GM18517 (cell line): ENCODE measurements around the gene WIPF3.
A peak's percentile ranks its signal among the peaks of the same experiment; 100 is the strongest.

Experiments used
- ATAC-seq: cut with Tn5 transposase; IDR thresholded peaks from one replicate; pipeline ENCODE4 v1.9.1; 2021; ENCODE audit warnings: mild to moderate bottlenecking, moderate library complexity; ENCODE audit not compliant: unreplicated experiment

Gene WIPF3

DNA sequence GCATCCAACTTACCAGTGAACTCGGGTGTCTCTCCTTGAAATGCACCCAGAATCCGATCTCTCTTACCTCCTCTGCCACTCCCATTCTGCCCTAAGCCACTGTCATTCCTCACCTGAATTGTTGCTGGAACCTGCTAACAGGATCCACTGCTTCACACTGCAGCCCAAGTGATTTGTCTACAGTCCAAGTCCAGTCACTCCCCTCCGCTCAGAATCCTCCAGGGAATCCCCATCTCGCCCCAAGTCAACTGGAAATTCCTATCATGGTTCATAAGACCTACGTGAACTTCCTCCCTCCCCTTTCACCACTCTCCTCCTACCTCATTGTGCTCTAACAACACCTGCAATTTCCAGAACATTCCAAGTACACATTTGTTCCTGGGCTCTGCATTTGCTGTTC, 92.0 kb downstream of the WIPF3 start:
- ATAC-seq = no peak

DNA sequence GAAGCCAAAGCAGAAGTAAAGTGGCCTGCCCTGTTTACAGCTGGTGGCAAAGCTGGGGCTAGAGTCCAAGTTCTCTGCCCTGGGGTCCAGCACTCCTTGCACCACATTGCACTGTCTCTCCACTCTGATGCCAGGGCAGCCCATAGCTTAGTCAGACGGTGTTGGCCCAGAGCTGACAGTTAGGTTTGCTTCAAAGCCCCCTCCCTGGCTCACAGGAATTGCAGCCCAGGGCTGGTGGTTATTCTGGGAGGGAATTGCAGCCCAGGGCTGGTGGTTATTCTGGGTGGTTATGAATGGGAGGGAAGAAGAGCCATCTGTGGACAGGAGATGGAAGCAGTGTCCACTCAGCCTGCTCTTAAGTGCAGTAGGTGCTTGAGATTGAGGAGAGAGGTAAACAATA, 94.4 kb downstream of the WIPF3 start:
- ATAC-seq = no peak

DNA sequence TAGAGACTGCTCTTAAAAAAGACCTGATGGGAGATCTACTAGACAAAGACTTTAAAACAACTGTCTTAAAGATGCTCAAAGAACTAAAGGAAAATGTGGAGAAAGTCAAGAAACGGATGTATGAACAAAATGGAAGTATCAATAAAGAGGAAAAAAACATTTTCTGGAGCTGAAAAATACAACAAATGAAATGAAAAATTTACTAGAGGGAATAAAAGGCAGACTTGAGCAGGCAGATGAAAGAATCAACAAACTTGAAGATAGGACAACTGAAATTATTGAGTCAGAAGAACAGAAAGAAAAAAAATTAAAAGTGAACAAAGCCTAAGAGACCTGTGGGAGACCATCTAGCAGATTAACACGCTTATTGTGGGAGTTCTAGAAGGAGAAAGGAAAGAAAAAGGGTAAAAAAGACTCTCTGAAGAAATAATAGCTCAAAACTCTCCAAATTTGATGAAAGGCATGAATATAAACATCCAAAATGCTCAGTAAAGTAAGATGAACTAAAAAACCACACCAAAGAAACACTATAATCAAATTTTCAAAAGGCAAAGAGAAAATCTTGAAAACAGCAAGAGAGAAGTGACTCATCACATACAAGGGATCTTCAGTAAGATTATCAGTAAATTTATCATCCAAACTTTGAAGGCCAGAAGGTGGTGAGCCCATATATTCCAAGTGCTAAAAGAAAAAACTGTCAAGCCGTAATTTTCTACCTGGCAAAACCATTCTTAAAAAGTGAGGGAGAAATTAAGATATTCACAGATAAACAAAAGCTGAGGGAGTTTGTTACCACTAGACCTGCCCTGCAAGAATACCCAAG, 100.1 kb downstream of the WIPF3 start:
- no peak for ATAC-seq

DNA sequence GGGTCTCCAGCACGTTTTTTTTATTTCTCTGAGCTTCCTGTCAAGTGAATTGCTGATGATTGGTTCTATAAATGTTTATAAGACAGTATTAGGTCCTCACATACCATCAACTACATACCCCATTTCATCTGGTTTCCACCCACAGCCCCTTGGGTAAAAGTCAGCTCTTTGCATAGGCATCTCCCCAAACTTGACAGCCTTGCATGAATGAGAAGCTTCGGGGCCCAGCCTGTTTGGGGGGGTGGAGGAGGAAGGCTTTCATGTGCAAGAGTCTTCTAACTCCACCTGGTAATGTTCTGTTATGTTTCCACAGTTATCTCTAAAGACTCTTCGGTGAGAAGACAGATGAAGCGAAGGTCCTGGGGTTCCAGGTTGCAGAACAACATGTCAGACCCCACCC, 107.9 kb downstream of the WIPF3 start:
- ATAC-seq = no peak

DNA sequence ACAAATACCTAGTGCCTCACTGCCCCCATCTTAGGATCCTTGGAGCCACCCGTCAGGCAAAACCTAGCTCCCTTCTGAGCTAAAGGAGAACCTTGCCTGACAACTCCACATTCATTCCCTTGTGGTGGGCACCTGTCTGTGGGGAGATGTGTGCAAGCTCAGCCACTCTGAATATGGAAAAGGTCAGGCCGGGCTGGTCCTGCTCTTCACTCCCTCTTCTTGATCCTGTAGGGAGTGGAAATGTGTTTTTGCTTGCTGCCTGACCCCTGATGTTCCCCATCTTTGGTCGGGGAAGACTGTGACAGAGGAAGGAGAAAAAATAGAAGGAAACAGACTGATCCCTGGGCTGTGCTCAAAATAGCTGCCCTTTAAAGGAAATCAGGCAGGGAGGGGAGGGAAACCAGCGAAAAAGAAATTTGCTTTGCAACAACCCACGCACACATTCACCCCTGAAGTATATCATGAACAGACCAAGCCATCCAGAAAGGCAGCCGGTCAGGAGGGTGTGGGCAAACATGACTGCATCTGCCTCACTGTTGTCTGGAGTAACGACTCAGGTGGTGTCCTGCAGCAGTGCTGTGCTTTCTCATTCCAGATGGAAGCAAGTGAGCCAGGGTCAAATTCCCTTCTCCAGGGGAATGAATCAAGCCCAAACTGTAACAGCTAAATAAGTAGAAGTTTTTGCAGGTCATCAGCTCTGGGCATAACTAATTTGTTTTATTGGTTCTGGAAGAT, 109.3 kb downstream of the WIPF3 start:
- ATAC-seq = no peak

DNA sequence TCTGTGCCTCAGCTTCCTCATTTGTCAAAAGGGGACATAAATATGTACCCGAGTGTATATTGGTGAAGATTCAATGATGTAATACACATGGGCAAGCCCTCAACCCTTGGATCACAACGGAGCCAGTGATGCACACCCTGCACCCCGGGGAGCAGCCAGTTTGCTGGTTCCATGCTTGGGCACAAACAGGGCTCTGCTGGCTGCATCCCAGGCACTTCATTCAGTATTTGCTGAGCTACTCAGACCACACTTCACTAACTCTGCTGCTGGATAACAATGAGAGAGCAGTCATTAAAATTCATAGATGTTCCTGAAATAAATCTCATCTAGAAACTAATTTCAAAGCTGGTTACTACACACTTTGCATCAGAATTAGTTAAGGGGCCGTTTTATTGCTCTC, 111.3 kb downstream of the WIPF3 start:
- ATAC-seq = no peak

DNA sequence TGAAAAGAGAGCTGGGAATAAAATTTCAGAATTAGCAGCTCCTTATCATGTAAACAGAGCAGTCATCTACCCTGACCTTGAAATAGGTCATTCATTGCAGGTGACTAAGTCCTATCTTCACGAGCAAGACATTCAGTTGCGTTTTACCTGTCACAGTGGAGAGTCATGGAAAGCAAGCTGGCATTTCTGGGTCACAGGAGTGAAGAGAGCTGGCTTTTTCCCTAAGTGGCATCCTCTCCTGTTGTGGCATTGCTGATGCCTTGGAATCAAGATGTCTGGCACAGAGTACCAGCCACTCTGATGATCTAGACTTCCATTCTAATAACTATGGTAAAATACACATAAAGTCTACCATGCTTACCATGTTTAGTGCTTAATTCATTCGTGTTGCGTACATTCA, 112.5 kb downstream of the WIPF3 start:
- no peak for ATAC-seq

DNA sequence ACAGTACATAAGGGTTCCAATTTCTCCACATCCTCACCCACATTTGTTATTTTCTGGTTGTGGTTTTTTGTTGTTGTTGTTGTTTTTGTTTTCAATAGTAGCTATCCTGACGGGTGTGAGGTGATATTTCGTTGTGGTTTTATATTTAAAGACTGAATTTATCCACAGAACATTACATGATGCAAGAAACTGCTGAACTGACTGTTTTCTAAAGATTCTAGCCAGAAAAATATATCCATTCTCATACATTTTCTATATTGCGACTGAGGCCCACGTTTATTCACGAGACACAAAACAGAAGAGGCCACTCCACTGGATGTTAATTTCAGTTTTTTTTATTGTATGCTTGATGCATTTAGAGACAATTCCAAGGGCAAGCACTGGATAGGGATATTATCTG, 113.5 kb downstream of the WIPF3 start:
- no peak for ATAC-seq

DNA sequence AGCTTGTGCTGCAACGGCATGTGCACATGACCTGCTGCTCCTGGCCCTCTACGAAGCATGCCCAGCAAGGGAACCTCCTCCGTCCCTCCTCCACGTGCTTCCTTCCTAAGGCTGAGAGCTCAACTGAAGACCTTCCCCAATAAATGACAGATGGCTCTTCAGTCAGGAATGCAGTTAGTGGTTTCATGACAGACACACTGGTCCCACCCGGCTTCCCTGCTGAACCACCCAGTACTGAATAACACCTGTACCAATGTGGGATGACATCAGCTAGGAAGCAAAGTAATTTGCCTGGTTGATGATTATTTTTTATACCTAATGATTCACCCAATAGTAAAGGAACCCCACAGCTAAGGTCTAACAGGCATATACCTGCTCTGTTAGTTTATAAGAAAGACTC, 114.2 kb downstream of the WIPF3 start:
- ATAC-seq = no peak

DNA sequence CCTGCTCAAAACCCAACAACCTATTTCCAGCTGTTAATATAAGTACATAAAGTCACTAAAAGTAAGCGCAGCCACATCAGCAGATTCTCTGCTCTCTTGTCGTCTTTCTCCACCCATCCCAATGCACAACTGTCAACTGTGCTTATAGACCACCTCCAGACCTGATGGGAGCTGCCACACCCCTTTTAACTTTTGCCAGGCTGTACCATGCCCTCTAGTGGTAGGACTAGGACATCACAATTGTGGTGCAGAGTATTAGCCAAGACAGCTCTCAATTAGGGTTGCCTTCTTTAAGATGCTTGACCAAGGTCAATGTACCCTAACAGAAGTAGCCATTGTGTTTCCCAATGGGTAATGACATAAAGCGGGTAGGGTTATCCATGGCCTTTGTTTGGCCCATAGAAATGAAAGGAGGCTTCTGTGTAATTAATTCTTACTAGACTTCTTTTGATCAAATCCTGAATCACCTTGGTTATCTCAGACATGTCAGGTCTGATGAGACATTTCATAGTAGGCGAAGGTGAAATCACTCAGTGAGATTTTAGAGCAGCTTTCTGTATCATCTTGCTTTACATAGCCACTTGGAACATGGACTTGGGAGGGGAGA, 115.2 kb downstream of the WIPF3 start:
- peak; percentile 89 for ATAC-seq

DNA sequence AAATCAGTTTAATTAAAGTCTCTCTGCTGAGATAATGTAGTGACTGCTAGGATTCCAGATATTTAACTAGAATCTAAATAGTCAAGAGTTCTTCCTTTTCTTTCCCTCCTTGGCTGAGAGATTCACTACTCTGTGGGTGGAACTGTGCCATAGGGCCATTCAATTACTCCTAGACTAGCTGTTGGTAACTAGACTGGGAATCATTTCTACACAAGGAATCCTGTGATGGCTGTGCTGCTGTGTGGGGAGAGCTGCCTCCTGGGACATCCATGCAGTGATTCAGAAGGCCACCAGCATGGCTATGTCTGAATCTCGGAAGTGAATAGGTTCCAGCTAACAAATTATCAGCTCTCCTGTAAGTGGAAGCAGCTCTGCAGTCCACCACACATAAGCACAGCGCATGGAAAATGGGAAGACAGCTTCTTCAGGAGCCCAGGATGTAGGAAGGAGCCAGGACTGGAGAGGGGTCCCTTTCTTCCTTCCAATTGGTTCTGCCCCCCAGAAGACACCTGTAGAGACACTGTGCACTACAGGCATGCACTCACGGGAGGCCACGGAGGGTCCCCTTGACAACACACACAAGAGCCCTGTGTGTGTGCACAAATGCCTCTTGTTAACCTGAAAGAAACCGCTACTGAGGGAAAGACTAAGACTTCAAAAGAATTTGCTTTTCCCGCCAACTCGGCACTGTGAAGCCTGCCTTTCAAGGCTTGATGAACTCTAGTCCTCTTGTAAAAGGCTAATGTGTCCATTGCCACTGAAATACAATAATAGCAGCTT, 116.8 kb downstream of the WIPF3 start:
- no peak for ATAC-seq

DNA sequence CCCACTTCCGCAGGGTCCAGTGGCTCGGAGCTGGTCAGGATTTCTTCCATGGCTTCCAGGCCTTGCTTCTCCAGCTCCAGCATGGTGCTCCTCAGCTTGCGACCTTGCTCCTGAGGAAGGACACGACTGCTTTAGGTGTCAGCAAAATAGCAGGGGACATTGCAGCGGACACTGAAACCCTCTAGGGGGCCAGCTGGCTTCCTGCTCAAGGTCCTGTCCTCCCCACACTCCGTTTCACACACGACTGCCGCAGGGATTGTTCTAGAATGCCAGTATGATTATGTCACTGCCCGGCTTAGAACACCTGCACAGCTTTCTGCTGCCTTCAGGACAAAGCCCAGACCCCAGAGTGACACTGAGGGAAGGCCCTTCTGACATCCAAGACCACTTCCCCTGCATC, 117.7 kb downstream of the WIPF3 start:
- no peak for ATAC-seq

DNA sequence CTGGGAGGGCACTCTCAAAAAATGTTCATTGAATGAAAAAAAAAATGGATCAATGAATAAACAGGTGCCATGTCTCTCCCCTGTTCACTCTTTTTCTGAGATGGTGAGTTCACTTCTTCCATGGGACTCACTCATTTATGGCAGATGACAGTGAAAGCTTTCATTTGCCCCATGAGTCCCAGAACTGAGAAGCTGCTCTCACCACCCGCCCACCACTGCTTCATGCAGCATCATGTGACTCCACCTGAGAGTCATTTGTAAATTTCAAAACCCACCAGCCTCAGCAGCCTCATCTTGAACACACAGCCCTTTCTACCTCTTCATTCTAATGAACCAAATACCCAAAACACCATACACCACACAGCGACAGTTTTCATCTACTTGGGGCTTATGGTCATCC, 118.4 kb downstream of the WIPF3 start:
- ATAC-seq = no peak

DNA sequence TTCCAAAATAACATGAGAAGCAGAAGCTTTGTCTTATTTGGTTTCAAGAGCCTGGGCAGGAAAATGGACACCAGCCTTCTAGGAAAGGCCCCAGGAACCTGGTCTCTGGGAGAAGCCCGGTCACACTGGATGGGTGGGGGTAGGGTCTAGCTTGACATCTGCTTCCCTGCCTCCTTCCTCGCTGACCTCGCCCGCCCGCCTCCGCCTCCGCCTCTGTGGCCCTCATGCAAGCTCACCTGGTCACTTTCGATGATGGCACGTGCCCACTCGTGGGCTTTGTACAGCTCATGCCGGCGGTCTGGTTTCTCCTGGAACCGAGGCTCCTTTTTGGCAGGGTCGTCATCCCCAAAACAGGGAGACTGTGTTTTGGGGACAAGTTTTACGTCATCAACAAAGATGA, 119.9 kb downstream of the WIPF3 start:
- ATAC-seq = no peak

DNA sequence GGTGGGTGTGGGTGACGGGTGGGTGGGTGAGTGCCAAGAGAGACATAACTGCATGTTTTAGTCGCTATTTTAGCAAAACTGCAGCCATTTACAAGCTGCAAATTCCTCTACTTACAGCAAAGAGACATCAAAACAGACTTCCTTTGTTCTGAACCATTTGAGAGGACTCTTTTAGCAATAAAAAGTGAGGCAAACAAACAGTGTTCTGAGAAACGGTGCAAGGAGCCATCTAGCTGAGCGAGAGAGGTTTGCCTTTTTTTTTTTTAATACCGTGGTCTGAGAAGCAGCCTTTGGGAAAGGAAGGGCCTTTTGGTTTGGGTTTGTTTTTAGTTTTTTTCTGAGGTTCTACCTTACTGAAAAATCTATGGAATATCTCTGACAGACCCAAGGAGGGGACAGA, 120.4 kb downstream of the WIPF3 start:
- no peak for ATAC-seq

DNA sequence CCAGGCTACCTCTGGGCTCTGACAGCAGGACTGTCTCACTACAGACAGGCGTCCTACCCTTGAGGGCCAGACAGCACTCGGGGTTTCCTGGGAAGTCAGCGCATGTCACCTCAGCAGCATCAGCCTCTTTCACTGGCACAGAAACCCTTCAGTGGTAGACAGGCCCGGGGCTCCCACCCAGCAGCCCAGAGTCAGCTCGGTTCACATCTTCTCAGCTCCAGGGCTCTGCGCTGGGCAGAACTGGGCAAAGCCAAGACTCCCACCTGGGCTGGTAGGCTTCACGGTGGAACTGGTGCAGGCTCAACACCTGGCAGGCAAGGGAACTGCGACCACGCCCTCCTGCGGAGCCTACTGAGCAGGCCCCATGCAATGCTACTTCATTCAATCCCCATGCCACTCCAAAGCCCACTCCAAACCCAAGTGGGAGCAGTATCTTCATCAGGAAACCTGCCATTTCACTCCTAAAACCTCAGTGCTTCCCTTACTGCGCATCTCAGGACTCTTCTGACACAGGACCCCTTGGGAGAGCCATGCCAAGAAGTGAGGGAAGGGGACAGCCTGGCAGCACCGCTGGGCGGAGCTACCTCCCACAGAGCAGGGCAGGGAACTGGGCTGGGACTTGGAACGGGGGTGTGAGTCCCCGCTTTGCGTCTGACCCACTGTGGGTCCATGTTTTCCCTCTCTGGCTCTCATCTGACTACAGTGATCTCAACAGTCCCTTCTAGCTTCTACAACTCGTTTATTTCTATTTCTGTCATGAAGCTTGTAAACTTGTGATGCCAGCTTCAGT, 122.9 kb downstream of the WIPF3 start:
- no peak for ATAC-seq

DNA sequence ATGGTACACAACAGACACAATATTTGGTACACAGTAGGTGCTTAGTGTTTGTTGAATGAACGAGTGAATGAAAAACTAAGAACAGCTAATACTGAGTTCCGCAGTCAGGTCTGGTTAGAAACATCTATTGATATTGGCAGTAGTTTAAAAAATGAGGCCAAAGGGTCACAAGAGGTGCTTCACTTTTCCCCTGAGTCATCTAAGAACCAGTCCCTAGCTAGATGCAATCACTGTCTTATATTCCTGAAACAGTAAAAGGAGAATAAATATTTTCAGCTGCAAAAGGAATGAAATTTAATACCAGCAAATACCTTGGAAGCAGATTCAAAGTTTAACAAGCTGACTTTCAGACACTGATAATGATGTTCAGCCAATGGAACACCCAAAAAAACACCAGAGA, 128.8 kb downstream of the WIPF3 start:
- no peak for ATAC-seq

DNA sequence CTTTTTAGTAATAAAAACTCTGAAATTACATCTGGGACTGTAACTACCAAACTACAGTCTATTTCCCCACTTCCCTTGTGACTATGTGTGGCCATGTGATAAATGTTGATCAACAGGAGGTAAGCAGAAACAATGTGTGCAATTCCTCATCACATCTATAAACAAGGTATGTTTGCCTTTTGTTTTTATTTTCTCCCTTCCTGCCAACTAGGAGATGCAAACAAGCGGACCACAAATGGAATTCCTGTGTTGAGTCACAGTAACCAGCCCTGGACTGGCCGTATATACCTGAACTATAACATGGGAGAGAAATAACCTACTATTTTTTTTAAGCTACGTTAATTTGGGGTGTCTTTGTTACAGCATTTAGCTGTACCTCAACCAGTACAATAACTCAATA, 130.8 kb downstream of the WIPF3 start:
- ATAC-seq = no peak

DNA sequence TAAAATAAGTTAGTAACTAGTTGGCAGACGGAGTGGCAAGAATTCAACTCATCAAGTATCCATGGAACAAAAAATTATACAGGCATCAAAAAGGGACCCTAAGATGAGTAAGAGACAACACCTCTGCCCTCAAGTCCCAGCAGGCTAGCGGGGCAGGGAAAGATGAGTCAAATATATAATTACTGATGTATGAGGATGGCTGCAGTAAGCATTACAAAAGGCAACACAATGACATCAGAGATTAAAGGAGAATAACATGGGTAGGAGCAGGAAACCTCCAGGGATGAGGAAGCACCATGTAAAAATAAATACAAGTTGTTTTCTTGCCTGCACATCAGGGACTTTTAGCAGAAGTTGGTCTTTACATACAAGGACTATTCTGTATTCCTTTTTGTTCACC, 133.9 kb downstream of the WIPF3 start:
- no peak for ATAC-seq

DNA sequence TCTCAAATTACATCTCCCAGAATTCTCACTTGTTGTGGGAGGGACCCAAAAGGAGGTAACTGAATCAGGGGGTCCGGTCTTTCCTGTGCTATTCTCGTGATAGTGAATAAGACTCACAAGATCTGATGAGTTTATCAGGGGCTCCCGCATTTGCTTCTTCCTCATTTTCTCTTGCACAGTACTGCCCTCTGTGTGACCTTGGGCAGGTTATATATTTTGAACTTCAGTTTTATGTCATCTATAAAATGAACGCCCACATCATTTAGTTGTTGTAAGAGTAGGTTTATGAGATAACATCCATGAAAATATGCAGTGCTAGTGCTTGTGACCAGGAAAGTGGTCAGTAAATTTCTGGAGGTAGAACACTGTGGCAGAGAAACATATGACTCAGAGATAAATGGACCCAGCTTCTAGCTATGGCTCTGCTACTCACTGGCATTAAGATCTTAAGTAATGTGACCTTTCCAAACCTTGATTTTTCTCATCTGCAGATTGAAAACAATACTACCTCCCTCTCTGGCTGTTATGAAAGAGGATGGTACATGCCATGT, 139.0 kb downstream of the WIPF3 start:
- ATAC-seq = no peak
